A204.1 (cell line): ENCODE results near the gene TIMP2.
"Not testable (repeated sequence)": the region's sequence is repeated elsewhere in the genome, so short reads cannot be mapped to it uniquely, and the experiment has no call there.

Experiments used
- FAIRE-seq: peaks from 2 replicates; lab custom pipeline; 2012; peaks lifted over from hg19 to GRCh38; lab: Jason Lieb, UNC

The TIMP2 gene

DNA sequence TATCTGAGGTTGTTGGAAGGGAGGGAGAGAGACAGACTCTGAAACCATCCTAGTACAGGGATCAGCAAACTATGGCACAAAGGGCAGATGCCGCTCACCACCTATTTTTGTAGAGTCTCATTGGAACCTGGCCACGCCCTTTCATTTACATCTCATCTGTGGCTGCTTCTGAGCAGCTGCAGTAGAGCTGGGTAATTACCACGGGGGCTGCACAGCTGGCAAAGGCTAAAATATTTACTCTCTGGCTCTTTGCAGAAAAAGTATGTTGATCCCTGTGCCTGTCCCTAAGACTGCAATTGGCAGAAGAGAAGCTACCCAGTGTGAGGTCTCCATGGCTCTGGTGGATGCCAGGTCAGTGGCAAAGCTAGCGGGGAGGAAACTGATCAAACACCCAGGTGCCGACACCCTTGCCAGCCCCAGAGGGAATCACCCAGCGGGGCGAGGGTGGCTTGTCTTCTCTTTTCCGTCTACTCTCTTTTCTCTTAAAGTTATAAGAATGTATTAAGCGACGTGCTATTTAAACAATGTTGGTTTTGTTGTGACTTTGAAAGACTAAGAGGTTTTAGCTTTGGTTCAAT is 36.2 kb downstream of the TIMP2 start:
- no peak for FAIRE-seq

DNA sequence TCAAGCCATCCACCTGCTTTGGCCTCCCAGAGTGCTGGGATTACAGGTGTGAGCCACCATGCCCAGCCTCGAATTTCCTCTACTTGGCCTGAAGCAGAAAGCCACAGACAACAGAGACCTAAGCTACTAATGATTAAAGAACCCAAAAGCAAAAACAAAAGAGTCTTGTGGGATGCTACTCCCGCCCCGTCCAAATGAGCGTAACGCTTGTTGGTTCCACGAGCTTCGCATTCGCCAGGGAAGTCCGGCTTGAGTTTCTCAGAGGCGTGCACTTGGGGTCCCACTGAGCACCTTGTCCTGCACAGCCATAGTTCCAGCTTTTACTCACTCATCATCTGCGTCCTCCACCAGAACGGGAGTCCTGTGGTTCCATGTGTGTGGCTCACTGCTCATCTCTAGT is 38.2 kb downstream of the TIMP2 start:
- FAIRE-seq = no peak

DNA sequence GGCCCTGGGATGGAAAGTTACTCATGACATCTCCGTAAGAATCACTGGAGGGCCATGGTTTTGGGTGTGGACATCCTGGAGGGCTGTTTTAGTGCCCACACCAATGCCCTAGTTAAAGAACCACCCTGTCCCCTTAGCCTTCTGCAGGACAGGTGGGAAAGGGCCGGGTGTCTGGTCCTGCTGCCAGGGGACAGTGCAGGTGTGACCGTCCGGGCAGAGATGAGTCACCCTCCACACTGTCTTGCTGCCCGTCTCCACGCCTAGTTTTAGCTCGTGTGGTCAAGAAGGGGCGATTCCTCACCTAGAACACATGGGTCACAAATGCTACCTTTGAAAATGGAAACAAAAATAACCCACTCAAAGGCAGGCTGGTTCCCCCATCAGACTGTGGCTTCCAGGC is 39.2 kb downstream of the TIMP2 start:
- FAIRE-seq = no peak

DNA sequence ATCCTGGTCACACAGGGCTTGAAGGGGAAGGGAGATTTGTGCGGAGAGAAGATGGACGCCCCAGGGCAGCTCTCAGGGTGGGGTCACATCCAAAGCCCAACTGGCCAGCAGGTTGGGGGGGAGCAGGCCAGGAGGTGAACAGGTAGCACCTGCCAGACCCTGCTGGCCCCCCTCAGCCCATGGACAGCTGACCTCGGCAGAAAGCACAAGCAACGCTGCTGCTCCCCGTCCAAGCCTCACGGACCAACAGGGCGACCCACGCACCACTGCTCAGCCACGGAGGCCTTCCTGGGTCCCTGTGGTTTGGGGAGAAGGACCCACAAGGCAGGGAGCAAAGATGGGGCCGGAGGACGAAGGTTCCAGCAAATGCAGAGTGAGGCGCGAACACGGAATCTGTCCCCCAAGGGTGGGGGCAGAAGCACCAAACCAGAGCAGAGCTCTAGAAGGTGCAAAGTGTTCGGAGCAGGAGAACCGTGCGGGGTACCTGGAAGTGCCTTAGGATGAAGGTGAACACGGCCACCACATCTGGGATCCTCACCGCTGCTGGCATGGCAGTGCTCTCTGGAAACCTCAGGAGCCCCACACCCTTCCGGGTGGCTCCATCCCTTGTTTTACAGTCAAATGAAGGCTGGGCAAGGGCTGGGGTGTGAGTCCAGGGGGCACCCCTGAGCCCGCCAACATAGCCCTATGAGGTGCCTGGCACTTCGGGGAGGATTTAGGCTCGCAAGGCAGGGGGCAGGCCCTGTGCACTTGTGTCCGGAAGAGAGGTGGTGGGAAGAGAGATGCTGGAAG is 40.1 kb downstream of the TIMP2 start:
- FAIRE-seq = no peak

DNA sequence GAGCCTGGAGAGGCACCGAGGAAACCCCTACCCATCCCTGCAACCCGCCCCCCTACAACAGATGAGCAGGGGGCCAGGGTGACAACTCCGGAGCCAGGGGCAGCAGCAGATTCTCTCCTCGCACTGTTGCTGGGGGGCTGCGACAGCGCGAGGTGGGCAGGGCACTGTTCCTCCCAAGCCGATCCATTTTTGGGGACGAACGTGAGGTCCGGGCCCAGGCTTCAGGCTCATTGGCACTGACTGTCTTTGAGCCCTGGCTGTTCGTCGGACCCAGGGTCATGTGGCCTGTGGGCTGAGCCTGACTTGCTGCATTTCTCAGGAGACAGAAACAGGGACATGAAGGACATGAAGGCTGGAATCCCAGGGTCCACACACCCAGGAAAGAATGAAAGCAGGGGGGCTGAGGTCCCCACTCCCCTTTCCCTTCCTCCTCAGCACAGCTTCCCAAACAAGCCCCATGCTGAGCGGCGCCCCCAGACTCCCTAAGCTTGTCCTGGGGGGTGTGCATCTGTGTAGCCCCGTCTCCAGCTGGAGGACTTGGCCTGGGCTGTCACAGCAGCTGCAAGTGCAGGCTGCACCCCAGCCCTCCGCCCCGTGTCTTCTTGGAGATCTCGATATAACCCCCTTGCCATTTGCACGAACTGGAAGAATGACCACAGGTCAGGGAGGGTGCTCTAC is 40.9 kb downstream of the TIMP2 start:
- FAIRE-seq = no peak

DNA sequence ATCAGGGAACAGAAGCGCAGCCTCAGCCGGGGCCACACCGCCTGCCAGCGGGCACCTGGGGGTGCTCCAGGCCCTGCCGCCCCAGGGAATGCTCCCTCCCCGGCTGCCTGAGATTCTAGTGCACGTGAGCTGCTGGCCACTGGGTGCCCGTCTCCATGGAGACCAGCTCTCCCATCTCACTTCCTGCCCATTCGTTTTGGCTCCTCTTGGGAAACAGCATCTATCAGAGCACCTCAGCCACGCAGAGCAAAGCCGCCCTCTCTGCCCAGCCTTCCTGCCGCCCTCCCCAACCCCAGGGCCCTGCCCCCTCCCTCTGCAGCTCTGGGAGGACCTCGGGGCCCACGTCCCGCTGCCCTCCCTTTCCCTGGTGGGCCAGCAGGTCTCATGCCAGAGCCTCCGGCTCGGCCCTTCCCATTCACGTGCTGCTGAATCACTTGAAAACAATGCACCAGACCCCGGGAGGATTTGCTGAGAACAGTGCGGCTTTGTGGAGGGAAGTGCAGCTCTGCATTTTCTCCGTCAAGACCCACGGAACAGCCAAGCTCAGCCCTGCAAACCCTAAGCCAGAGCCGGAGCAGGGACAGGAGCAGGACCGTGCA is 41.6 kb downstream of the TIMP2 start:
- FAIRE-seq = no peak

DNA sequence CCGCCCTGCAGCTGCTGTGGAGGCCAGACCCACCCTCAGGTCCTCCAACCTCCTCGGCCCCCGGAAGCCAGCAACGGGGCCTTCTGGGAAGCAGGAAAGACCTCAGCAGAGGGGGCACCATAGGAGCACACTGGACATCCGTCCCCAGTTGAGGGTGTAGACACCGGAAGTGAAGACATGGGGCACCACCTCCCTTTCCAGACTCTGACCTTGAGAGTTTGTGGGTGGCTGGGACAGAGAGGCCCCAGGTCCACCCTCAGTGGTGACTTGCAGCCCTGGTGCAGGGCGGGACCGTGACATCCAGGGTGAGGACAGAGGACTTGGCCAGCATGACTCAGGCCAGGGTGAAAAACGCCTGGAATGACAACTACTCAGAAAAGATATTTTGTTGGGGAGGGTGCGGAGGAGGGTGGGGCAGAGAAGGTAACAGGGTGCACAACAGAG is 42.1 kb downstream of the TIMP2 start:
- no peak for FAIRE-seq

DNA sequence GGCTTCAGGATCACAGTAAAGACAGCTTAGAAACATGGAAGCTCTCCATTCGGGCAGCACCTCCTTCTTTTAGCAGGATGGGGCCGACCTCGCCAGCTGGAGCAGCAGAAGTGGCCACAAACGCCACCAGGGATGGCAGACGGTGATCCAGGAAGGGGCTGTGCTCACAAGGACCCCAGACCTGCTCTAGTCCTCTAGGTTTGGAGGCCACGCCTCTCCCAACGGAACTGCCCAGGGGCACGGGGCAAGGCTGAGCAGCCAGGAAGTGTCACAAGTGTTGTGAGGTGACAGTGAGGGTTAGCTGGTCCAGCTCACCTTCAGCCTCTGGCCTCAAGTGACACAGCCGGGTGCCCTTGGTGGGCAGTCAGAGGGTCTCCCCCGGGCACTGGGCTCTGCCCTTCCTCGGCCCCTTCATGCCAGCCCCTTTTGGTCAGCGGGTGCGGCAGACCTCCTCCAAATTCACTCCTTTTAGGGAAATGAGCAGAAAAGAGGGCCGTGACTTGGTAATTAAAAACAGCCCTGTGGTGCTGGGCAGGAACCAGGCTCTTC is 42.6 kb downstream of the TIMP2 start:
- no peak for FAIRE-seq

DNA sequence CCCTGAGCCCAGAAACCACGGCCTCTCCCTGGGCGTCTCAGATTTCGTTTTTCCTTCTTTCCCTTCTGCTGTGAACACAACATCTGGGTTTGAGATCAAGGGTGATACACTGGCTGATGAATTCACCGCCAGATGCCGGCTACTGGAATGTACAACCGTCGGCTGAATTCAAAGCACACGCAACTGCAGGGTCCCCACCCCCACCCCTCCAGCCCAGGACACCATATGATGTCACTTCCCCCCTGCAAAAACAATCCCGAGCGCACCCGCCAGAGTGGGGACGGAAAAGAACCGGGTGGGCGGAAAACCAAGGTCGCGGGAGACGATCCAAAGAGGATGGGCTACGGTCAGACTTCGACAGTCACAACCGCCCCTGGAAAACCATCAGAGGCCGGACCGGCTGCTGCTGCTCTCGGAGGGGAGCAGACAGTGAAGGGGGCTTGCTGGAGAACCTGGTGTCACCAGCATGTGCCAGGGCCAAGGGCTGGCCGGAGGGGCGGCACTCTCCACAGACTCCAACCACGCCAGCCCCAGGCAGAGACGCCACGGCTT is 45.5 kb downstream of the TIMP2 start:
- FAIRE-seq = no peak

DNA sequence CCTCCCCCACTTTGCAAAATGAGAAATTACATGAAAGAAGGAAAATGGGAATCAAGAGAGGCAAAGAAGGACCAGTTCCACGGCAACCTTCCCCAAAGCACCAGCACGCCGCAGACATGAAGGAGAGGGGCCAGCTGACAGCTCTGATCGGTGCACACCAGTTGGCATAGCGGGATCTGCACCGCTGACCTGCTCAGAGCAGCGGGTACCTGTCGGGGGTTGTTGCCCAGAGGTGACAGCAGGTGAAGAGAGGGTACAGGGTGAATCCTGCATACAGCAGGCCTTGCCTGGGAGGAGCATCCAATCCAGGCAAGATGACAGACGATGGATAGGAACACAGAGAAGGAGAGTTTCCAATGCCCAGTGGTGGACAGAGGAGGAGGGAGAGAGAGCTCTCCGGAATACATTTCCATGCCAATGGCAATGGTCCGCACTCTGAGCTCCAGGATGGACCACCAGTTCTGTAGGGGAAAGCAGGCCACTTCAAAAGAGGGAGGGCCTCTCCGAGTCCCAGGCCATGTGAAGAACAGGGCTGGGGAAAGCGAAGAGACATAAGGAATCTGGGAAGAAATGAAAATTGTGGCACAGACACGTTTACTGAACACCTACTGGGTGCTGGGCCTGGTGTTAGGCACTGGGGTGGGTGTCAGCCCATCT is 46.2 kb downstream of the TIMP2 start:
- no peak for FAIRE-seq

DNA sequence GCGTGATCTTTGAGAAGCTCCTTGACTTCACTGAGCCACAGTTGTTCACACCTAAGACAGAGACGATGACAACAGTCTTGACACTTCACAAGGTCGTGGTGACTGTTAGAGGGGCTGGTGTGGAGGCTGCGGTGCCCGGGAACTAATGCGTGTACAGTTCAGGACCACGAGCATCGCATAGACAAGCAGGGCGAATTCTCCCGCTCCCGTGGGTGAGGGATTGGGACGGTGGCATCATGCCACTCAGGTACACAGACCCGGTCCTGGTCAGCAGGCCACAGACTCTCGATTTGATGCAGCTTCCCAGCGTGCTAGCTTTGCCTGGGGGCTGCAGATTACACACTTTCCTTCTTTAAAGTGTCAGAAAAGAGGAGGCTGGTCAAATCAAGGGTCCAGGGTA is 46.9 kb downstream of the TIMP2 start:
- no peak for FAIRE-seq

DNA sequence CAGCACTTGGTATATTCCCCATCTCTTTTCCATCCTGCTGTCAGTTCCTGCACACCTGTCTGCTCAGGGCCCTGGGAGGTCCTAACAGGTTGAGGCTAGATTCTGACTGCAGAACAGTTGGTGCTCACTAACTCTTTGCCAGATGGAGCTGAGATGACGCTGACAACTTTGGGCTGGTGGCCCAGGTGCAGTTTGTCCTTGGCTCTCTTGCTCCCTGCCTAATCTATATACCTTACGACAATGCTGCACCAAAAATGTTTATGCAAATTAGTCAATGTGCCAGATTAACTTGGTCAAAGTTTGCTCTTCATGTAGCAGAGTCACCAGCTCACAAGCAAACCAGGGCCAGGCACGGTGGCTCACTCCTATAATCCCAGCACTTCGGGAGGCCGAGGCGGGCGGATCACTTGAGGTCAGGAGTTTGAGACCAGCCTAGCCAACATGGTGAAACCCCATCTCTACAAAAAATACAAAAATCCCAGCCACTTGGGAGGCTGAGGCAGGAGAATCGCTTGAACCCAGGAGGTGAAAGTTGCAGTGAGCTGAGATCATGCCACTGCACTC is 48.2 kb downstream of the TIMP2 start:
- not testable (repeated sequence) for FAIRE-seq

DNA sequence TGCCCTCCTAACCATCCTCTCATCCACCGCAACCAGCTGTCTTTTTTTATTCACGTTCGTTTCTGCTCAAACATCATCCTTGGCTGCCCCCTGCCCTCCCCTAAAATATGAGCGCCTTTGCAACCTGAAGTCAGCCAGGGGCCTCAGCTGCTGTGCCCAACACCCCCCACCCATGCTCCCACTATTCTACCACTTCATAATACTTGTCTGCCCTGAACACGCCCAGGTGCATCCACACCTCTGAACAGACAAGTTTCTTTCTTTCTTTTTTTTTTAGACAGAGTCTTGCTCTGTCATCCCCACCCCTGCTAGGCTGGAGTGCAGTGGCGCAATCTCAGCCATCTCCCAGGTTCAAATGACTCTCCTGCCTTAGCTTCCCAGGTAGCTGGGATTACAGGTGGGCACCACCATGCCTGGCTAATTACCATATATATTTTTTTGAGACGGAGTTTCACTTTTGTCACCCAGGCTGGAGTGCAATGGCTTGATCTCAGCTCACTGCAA is 49.0 kb downstream of the TIMP2 start:
- FAIRE-seq = no peak

DNA sequence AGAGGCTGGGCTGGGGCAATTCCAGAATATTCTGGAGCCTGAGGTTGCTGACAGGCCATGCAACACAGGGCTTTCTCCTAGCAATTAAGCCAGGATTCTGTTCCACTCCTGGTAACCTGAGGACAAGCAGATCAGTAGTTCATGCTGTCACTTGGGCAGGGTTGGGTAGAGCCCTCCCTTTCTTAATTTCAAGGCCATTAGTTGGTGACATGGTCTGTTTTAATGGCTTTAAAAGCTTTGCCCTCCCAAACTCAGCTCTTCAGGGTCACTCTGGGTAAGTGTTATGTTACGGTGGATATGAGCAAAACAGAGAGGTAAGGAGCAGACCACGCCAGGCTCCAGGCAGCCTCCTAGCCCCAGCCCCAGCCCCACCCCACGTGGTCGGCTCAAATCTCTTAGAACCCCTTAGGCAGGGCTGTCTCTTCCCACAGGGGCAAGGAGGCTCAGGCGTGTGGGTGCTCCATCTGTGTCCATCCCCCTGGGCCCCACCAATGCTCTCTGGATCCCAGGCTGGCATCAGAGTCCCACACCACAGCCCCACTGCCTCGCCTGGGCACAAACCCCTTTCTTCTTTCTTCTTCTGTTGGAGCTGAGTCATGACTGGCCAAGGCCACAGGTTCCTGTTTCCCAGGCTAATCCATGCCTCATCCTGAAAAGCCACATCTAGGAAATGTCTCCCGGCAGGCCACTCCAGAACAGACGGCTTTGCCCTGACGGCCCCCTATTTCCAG is 49.7 kb downstream of the TIMP2 start:
- FAIRE-seq = no peak

DNA sequence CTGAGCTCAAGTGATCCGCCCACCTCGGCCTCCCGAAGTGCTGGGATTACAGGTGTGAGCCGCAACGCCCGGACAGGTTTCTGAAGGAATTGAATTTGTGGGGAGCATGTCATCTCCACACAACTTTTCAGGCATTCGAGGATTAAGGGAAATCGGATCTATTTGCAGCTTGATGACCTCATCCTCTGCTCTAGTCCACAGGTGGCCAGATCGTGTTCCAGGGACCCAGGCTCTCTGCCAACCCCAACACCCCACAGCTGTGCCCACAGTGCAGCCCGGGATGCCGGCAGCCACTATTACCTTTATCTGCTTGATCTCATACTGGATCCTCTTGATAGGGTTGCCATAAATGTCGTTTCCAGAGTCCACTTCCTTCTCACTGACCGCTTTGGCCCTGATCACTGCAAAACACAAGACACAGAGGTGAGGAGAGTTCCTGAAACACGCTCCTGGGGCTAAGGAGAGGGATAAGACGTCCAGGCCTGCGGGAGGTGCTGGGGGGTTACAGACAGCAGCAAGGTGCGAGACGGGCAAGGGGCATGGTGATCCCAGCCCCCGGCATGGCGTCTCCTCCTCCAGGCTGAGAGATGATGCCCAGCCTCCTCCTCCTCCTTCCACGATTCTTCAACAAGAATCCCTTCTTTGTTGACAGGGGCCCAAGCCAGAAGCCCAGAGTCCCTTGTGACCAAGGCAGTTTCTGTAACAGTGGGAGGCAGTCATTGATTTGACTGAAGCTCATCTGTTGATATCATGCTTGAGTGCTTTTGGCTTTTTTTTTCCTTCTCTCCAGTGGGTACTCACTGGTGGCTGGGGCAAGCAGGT is 51.5 kb downstream of the TIMP2 start:
- FAIRE-seq = no peak

DNA sequence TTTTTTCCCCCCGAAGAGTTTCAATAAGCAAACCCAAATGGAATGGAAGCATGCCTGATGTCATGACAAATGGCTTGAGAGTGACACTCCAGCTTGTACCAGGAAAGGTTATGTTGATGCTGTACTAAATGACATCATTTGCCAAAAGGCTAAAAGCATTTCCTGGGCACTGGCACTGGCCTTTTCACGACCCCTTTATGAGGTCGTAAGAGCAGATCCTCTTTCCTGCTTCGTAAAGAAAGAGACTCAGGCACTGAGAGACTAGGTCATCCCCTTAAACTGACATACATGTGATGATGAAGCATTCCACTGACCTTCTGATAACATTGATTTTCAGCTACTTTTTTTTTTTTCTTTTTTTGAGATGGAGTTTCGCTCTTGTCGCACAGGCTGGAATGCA is 52.7 kb downstream of the TIMP2 start:
- FAIRE-seq = no peak

DNA sequence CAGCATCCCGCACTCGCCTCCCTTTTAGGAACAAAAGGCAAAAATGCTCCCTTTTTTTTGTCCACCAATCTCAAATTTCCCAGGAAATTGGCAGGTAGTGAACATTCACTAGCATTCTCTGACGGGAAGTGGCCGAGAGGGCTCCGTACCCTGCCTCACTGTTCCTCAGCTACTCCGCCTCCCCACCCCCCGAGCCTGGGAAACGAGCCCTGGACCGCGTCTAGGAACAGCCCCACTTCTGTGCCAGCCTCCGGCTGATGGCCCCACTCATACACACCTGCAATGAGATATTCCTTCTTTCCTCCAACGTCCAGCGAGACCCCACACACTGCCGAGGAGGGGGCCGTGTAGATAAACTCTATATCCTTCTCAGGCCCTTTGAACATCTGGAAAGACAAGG is 54.6 kb downstream of the TIMP2 start:
- no peak for FAIRE-seq

DNA sequence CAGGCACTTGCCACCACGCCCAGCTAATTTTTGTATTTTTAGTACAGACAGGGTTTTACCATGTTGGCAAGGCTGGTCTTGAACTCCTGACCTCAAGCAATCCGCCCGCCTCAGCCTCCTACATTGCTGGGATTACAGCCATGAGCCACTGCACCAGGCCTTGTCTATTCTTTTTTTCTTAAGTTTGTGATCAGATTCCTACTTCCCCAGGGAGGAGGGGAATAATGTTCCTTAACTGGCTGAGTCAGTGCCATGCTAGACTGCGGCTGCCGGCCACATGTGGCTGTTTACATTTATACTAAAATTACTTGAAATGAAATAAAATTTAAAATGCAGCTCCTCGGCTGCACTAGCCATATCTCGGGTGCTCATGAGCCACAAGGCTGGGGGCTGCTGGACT is 56.8 kb downstream of the TIMP2 start:
- no peak for FAIRE-seq

DNA sequence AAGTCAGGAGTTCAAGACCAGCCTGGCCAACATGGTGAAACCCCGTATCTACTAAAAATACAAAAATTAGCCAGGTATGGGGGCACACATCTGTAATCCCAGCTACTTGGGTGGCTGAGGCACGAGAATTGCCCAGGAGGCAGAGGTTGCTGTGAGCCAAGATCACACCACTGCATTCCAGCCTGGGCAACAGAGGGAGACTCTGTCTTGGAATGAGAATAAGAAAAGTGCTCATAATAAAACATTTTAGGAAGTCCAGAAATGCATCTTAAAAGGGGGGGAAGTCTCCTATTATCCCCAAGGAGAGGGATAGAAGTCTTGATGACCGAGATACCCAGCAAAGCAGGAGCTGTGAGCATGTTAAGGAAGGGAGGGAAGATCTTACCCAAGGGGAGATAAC is 58.1 kb downstream of the TIMP2 start:
- not testable (repeated sequence) for FAIRE-seq
